Vagina (tissue), 2 donors: Measurements from ENCODE around the gene CDKN2B.

Source experiments
- POLR2A ChIP-seq, 2 donors: fragments of 450-650 bp; IDR thresholded peaks; one replicate each; pipeline ENCODE4 v1.6.1; 2017; ENCODE audit warnings: antibody characterized with exemption in 2 of 2, mild to moderate bottlenecking in 2 of 2, moderate library complexity in 2 of 2
- TF ChIP-seq, protein P1 (sequence below), 3 experiments: fragments of 450-650 bp in 2 of 3; fragments of 200-600 bp in 1 of 3; sonication (generic) in 1 of 3; IDR thresholded peaks; one replicate each; pipeline ENCODE4 v1.5.1; 2017 to 2019; ENCODE audit warnings: antibody characterized with exemption in 3 of 3, mild to moderate bottlenecking in 2 of 3, moderate library complexity in 2 of 3

DNA sequence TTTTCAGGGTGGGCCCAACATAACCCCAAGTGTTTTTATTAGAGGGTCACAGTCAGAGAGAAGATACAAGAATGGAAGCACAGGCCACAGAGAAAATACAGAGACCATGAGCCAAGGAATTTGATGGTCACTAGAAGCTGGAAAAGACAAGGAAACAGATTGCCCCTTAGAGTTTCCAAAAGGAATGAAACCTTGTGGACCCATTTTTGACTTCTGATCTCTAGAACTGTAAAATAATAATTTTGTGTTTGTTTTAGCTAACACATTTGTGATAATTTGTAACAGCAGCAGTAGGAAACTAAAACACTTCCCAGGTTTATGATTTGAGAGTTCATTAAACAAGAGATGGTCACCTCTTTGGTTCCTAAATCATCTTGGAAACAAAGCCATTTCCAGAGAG is 36.7 kb downstream of the CDKN2B start:
- TF ChIP-seq, protein P1, sequence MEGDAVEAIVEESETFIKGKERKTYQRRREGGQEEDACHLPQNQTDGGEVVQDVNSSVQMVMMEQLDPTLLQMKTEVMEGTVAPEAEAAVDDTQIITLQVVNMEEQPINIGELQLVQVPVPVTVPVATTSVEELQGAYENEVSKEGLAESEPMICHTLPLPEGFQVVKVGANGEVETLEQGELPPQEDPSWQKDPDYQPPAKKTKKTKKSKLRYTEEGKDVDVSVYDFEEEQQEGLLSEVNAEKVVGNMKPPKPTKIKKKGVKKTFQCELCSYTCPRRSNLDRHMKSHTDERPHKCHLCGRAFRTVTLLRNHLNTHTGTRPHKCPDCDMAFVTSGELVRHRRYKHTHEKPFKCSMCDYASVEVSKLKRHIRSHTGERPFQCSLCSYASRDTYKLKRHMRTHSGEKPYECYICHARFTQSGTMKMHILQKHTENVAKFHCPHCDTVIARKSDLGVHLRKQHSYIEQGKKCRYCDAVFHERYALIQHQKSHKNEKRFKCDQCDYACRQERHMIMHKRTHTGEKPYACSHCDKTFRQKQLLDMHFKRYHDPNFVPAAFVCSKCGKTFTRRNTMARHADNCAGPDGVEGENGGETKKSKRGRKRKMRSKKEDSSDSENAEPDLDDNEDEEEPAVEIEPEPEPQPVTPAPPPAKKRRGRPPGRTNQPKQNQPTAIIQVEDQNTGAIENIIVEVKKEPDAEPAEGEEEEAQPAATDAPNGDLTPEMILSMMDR (IDR thresholded peaks at IDR 0.05), result no peak
- TF ChIP-seq POLR2A (IDR thresholded peaks at IDR 0.05), result no peak
